HG02981 (cell line): Measurements from ENCODE around the gene PROM2.
"Not testable (repeated sequence)": the region's sequence is repeated elsewhere in the genome, so short reads cannot be mapped to it uniquely, and the experiment has no call there.

Source experiments
- ATAC-seq: cut with Tn5 transposase; IDR thresholded peaks from one replicate; pipeline ENCODE4 v1.9.1; 2021; ENCODE audit warnings: mild to moderate bottlenecking, moderate library complexity; ENCODE audit not compliant: unreplicated experiment

PROM2 gene

DNA sequence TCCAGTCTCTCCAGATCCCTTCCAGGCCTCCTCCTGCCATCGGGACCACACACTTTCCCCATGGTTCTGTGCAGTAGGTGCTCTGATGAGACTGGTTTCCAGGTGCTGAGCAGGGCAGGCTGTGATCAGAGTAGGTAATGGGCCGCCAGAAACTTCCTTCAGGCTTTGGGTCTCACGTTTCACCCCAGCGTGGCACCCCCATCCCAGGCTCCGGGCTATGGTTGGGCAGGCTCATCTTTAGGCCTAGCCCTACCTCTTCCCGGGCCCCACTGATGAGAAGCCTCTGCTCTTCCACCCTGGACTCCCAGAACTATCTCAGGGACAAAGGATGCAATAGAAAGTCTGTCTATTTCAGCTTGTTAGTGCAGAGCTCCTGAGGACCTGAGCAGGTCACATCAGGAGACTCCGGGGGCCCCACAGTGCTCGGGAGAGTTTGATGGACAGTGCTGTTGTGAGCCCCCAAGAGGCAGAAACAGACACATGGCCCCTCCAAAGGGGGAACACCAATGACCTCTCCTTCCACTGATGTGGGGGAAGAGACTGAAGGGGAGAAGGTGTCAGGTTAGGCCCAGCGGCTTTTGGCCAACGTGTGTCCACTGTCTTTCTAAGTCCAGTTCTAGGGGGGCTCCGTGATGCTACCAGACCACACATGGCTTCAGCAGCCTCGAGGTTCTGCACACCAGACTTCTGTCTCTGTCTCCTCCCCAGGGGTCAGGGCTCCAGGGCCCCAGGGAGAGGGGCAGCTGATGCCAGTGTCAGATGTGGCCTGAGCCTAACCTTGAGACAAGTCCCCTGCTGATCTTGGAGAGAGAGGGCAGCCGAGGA is 5.8 kb upstream of the PROM2 start:
- no peak for ATAC-seq

- ATAC-seq, result no peak
Measured at GRCh38 chr2:95269036-95269680, 5.1 kb upstream of the PROM2 start.

DNA sequence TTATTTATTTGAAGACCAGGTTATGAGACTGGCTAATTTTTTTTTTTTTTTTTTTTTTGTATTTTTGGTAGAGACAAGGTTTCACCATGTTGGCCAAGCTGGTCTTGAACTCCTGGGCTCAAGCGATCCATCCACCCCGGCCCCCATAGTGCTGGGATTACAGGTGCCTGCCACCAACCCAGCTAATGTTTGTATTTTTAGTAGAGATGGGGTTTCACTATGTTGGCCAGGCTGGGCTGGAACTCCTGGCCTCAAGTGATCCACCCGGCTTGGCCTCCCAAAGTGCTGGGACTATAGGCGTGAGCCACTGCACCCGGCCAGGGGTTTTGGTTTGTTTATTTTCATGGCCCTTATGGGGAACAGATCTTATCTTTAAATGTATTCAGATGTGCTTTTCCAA is 4.5 kb upstream of the PROM2 start:
- ATAC-seq, result not testable (repeated sequence)

DNA sequence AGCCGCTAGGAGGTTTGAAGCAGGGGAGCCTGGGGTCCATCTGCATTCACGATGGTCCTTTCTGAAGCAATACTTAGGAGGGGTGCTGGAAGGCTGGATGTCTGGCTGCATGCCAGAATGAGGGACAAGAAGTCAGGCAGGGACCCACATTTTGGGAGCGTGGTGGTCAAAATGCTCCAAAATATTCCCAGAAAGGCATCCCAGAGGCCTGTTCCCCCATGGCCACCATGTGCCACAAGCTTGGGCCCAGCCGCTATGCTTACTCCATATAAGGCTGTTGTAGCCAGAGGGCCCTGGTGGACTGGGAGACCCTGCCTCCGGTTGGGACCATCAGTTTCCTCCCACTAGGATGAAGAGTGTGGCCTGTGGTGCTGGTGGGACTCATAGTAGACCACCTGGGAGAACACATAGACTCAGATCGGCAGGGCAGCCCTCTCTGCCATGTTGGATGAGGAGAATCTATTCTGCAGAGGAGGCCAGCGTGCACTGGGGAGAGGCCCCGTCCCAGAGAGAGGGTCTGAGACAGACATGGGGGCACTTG is 3.6 kb upstream of the PROM2 start:
- ATAC-seq, result no peak

GRCh38 chr2:95271381-95271971 is 2.8 kb upstream of the PROM2 start:
- no peak for ATAC-seq

- ATAC-seq, result no peak
Measured at GRCh38 chr2:95272299-95272751, 1.9 kb upstream of the PROM2 start.

DNA sequence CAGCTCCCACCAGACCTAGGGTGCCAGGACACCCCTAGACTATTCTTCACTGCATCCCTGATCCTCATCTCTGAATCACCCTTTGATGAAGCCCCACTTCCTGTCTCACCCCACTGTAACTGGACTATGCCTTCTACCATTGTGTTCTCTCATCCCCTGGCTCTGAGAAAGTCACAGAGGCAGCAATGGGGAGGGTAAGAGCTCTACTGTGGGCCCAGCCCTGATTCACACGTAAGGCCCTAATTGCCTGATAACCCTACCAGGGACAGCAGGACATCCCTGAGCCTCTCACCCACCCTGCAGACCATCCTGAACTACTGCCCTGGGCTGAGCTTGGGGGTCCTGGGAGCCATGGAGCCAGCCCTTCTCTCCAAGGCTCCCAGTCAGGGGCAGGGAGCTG is 1.5 kb upstream of the PROM2 start:
- no peak for ATAC-seq

GRCh38 chr2:95273566-95274290 is 521 bp upstream of the PROM2 start:
- no peak for ATAC-seq

- ATAC-seq, result no peak
Measured at GRCh38 chr2:95275151-95275515, 884 bp downstream of the PROM2 start.

GRCh38 chr2:95275601-95276243 is 1.5 kb downstream of the PROM2 start:
- ATAC-seq, result no peak

- ATAC-seq, result no peak
Measured at GRCh38 chr2:95276244-95276887, 2.1 kb downstream of the PROM2 start.

DNA sequence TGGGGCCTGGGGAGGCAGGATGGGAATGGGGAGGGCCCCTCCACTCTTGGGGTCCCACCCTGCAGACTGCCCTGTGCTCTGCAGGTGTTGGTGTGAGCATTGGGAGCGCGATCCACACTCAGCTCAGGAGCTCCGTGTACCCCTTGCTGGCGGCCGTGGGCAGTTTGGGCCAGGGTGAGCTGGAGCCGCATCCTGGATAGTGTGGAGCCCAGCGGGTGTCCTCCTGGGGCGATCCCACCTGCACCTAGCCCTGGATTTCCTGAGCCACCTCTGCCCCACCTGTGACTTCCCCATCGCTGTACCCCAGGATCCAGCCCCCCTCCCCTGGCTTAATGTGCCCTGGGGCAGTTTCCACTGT is 2.6 kb downstream of the PROM2 start:
- no peak for ATAC-seq

- no peak for ATAC-seq
Measured at GRCh38 chr2:95277246-95277906, 3.1 kb downstream of the PROM2 start.

GRCh38 chr2:95278051-95278471 is 3.8 kb downstream of the PROM2 start:
- no peak for ATAC-seq

GRCh38 chr2:95278637-95279225 is 4.5 kb downstream of the PROM2 start:
- ATAC-seq, result no peak

- no peak for ATAC-seq
Measured at GRCh38 chr2:95279435-95280035, 5.3 kb downstream of the PROM2 start.

GRCh38 chr2:95281071-95281470 is 6.8 kb downstream of the PROM2 start:
- no peak for ATAC-seq

- ATAC-seq, result no peak
Measured at GRCh38 chr2:95281786-95282185, 7.5 kb downstream of the PROM2 start.

DNA sequence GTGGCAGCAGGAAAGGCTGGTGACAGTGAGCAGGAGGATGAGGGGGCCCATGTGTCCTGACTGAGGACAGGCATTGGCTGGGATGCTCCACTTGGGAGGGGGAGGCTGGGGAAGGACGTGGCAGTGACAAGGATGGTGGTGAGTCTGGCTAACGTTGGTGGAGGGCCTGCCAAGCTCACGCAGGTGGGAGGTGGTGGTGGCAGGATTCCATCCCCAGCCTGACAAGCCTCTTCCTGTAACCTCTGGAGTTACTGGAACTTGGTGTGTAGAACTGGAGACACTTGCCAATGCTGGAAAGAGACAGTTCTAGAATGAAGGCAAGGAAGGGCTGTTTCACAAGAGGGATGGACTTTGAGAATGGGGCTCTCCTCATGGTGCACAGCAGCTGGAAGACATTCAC is 8.2 kb downstream of the PROM2 start:
- ATAC-seq, result no peak
